H1 (cell line): ENCODE results near the gene CDKL1. TPM values are rescaled to one million over a fixed set of nuclear protein-coding genes. Genes with fewer than 3 reads are reported as not detected.

ENCODE experiments used
- CTCF ChIA-PET: fragments of 300-600 bp; sonication (Branson Sonifier 250); formaldehyde crosslinking; loops from one replicate; lab custom pipeline; 2021; ENCODE audit not compliant: partially characterized antibody; lab: Charles Lee
- POLR2A ChIA-PET: fragments of 300-600 bp; sonication (Branson Sonifier 250); formaldehyde crosslinking; loops from one replicate; lab custom pipeline; 2021; ENCODE audit warnings: inconsistent platforms; ENCODE audit not compliant: partially characterized antibody; lab: Charles Lee
- DNase-seq, 2 experiments: peaks; one replicate each; pipeline versions ENCODE4 v3.0.0 to v3.0.0-alpha.2; 2010 to 2022; ENCODE audit warnings: low spot score in 2 of 2, low read depth in 1 of 2, mixed read lengths in 1 of 2
- FAIRE-seq: peaks from 2 replicates; lab custom pipeline; 2011; peaks lifted over from hg19 to GRCh38; lab: Jason Lieb, UNC
- H2AFZ ChIP-seq: 2 replicates; pipeline ENCODE4 v1.8.1; 2012; ENCODE audit warnings: low read length, inconsistent platforms
- H2AK5ac ChIP-seq: 2 replicates; pipeline ENCODE4 v1.6.1; 2013; ENCODE audit warnings: low read depth, low read length
- H2BK120ac ChIP-seq: replicated peaks from 2 replicates; pipeline ENCODE3; 2013; ENCODE audit warnings: low read depth, low read length, inconsistent platforms
- H2BK12ac ChIP-seq: 2 replicates; pipeline ENCODE4 v1.6.1; 2013; ENCODE audit warnings: low read depth, low read length
- H2BK15ac ChIP-seq: 2 replicates; pipeline ENCODE4 v1.6.1; 2013; ENCODE audit warnings: low read length
- H2BK20ac ChIP-seq: 2 replicates; pipeline ENCODE4 v1.6.1; 2013; ENCODE audit warnings: low read length
- H2BK5ac ChIP-seq: 2 replicates; pipeline ENCODE4 v1.6.1; 2013; ENCODE audit warnings: low read depth, low read length
- H3K14ac ChIP-seq: 2 replicates; pipeline ENCODE4 v1.6.1; 2013; ENCODE audit warnings: inconsistent platforms; ENCODE audit not compliant: insufficient read length
- H3K18ac ChIP-seq: 2 replicates; pipeline ENCODE4 v1.6.1; 2013; ENCODE audit warnings: low read length; ENCODE audit errors: extremely low read depth
- H3K23ac ChIP-seq: 2 replicates; pipeline ENCODE4 v1.6.1; 2013; ENCODE audit warnings: inconsistent platforms; ENCODE audit not compliant: insufficient read length
- H3K23me2 ChIP-seq: 2 replicates; pipeline ENCODE4 v1.6.1; 2013; ENCODE audit warnings: low read depth, low read length
- H3K27ac ChIP-seq: 2 replicates; pipeline ENCODE4 v1.6.1; 2011; ENCODE audit warnings: low read depth, low read length, inconsistent platforms
- H3K27me3 ChIP-seq, 4 experiments: replicated peaks in 1 of 4; 1 replicate in 1 of 4; 2 replicates in 3 of 4; pipeline versions ENCODE4 v1.6.1 to v1.8.1; 2011 to 2013; ENCODE audit warnings: low read length in 3 of 4, mild to moderate bottlenecking in 3 of 4, inconsistent platforms in 2 of 4, mixed read lengths in 2 of 4, moderate library complexity in 1 of 4; ENCODE audit not compliant: control insufficient read depth in 3 of 4, insufficient read depth in 3 of 4; ENCODE audit errors: extremely low read depth in 1 of 4
- H3K36me3 ChIP-seq, 4 experiments: 2 replicates each; pipeline versions ENCODE4 v1.6.1 to v1.8.1; 2011 to 2013; ENCODE audit warnings: mild to moderate bottlenecking in 4 of 4, low read length in 3 of 4, moderate library complexity in 2 of 4, control low read depth in 1 of 4, inconsistent platforms in 1 of 4; ENCODE audit not compliant: insufficient read depth in 4 of 4, control insufficient read depth in 2 of 4
- H3K4ac ChIP-seq: replicated peaks from 2 replicates; pipeline ENCODE3; 2013; ENCODE audit warnings: low read length, low read depth, mixed read lengths, inconsistent platforms; ENCODE audit not compliant: insufficient read length
- H3K4me1 ChIP-seq, 4 experiments: replicated peaks in 1 of 4; 1 replicate in 1 of 4; 2 replicates in 3 of 4; pipeline versions ENCODE4 v1.6.1 to v1.8.1; 2011 to 2013; ENCODE audit warnings: low read length in 3 of 4, inconsistent platforms in 2 of 4, mixed read lengths in 1 of 4; ENCODE audit not compliant: insufficient read depth in 4 of 4, control insufficient read depth in 3 of 4
- H3K4me2 ChIP-seq, 2 experiments: 2 replicates each; pipeline versions ENCODE4 v1.6.1 to v1.8.1; 2011 to 2013; ENCODE audit warnings: low read depth in 2 of 2, low read length in 2 of 2, control low read depth in 1 of 2, inconsistent platforms in 1 of 2, mild to moderate bottlenecking in 1 of 2; ENCODE audit not compliant: insufficient read depth in 1 of 2
- H3K4me3 ChIP-seq, 4 experiments: fragments of 200-600, 300-600 bp in 1 of 4; sonication (generic), shearing (Covaris generic), sonication (Bioruptor Twin) in 1 of 4; 2 replicates each; pipeline versions ENCODE4 v1.5.1 to v1.8.1; 2011 to 2016; ENCODE audit warnings: low read length in 4 of 4, low read depth in 3 of 4, control low read depth in 2 of 4, inconsistent platforms in 2 of 4, mild to moderate bottlenecking in 2 of 4, mixed read lengths in 1 of 4, moderate library complexity in 1 of 4; ENCODE audit not compliant: insufficient read depth in 2 of 4; ENCODE audit errors: extremely low read depth in 1 of 4
- H3K56ac ChIP-seq: replicated peaks from 2 replicates; pipeline ENCODE3; 2013; ENCODE audit warnings: low read depth, mild to moderate bottlenecking, mixed read lengths, low read length, inconsistent platforms; ENCODE audit not compliant: insufficient read length
- H3K79me1 ChIP-seq: 2 replicates; pipeline ENCODE4 v1.6.1; 2013; ENCODE audit warnings: low read depth, low read length, control low read depth
- H3K79me2 ChIP-seq, 2 experiments: 2 replicates each; pipeline versions ENCODE4 v1.6.1 to v1.8.1; 2012 to 2013; ENCODE audit warnings: low read length in 2 of 2, mild to moderate bottlenecking in 2 of 2, inconsistent platforms in 1 of 2; ENCODE audit not compliant: insufficient read depth in 2 of 2, control insufficient read depth in 1 of 2
- H3K9ac ChIP-seq, 4 experiments: replicated peaks in 1 of 4; 1 replicate in 1 of 4; 2 replicates in 3 of 4; pipeline versions ENCODE4 v1.6.1 to v1.8.1; 2011 to 2013; ENCODE audit warnings: low read depth in 3 of 4, low read length in 3 of 4, control low read depth in 2 of 4, mild to moderate bottlenecking in 2 of 4, moderate library complexity in 2 of 4, inconsistent platforms in 1 of 4; ENCODE audit errors: extremely low read depth in 1 of 4
- H3K9me3 ChIP-seq, 2 experiments: 2 replicates each; pipeline versions ENCODE4 v1.6.1 to v1.8.1; 2012 to 2013; ENCODE audit warnings: mild to moderate bottlenecking in 2 of 2, moderate library complexity in 2 of 2, control low read depth in 1 of 2, inconsistent platforms in 1 of 2, low read depth in 1 of 2, low read length in 1 of 2, mixed read lengths in 1 of 2; ENCODE audit not compliant: insufficient read depth in 2 of 2
- H4K20me1 ChIP-seq, 2 experiments: replicated peaks in 1 of 2; 2 replicates each; pipeline versions ENCODE3 to v1.8.1; 2011 to 2013; ENCODE audit warnings: inconsistent platforms in 2 of 2, low read length in 2 of 2, mild to moderate bottlenecking in 1 of 2; ENCODE audit not compliant: insufficient read depth in 2 of 2, control insufficient read depth in 1 of 2
- H4K5ac ChIP-seq: 2 replicates; pipeline ENCODE4 v1.6.1; 2013; ENCODE audit warnings: low read length, low read depth, mixed read lengths, inconsistent platforms; ENCODE audit not compliant: insufficient read length
- H4K8ac ChIP-seq: 2 replicates; pipeline ENCODE4 v1.8.0; 2013; ENCODE audit warnings: mild to moderate bottlenecking, moderate library complexity, low read length, inconsistent platforms; ENCODE audit not compliant: insufficient read depth; ENCODE audit errors: extremely low read depth
- H4K91ac ChIP-seq: replicated peaks from 2 replicates; pipeline ENCODE3; 2013; ENCODE audit warnings: low read length, mixed read lengths, inconsistent platforms; ENCODE audit not compliant: insufficient read length
- BACH1 ChIP-seq: IDR thresholded peaks from 2 replicates; pipeline ENCODE4 v1.6.1; 2012; ENCODE audit warnings: low read length, improper control_type of control experiment
- KDM1A ChIP-seq: fragments of 200-600, 300-600 bp; sonication (generic); IDR thresholded peaks from 2 replicates; pipeline ENCODE4 v1.7.1; 2016; ENCODE audit warnings: mild to moderate bottlenecking, low read length, borderline replicate concordance
- RBBP5 ChIP-seq: IDR thresholded peaks from 2 replicates; pipeline ENCODE4 v1.7.1; 2012; ENCODE audit warnings: low read depth, mild to moderate bottlenecking, inconsistent platforms, low read length, moderate library complexity, borderline replicate concordance
- RNF2 ChIP-seq: fragments of 200-900, 300-1000 bp; sonication (generic); IDR thresholded peaks from 2 replicates; pipeline ENCODE4 v1.7.1; 2016; ENCODE audit warnings: borderline replicate concordance, low read depth, mild to moderate bottlenecking, antibody characterized with exemption, low read length; ENCODE audit not compliant: poor library complexity, severe bottlenecking; ENCODE audit errors: missing control alignments
- TAF7 ChIP-seq: optimal IDR thresholded peaks from 2 replicates; pipeline ENCODE3; 2011; ENCODE audit warnings: low read depth, mild to moderate bottlenecking, inconsistent platforms, low read length, moderate library complexity, borderline replicate concordance
- WGBS, 2 experiments: shearing (Covaris generic) in 1 of 2; methylation state at CpG; one replicate each; pipeline versions ENCODE4 v1.1.6 to v1.1.7; 2013 to 2015; ENCODE audit warnings: low lambda C conversion rate in 2 of 2, mixed read lengths in 2 of 2, inconsistent platforms in 1 of 2, low coverage in 1 of 2, missing lambda C conversion rate in 1 of 2; ENCODE audit not compliant: insufficient replicate concordance in 2 of 2, insufficient coverage in 1 of 2, insufficient read length in 1 of 2; ENCODE audit errors: extremely low coverage in 1 of 2, missing lambda C conversion rate in 1 of 2; 5-methylcytosine and 5-hydroxymethylcytosine counted together
- polyA plus RNA-seq, 7 experiments: library from polyadenylated mRNA; depleted of rRNA in 3 of 7; stranded (reverse) in 5 of 7; unstranded in 2 of 7; fragments of >200 nt in 5 of 7; fragments of 200-250 nt in 2 of 7; gene quantifications; 1 replicate in 5 of 7; 2 replicates in 1 of 7; 4 replicates in 1 of 7; pipeline versions ENCODE4 v1.2.1 to v1.2.3, GENCODE V29; 2011 to 2013; ENCODE audit warnings: missing spikeins in 2 of 7, mixed read lengths in 2 of 7
- total RNA-seq: library from RNA; stranded (reverse); fragmentation: NEBNext Ultra II Directional; extraction: Animal tissue kit (Norgen Biotek cat#: 25700); gene quantifications from 2 replicates; pipeline ENCODE4 v1.2.1, GENCODE V29; 2021
- TF ChIP-seq, protein P1 (sequence below): IDR thresholded peaks from 2 replicates; pipeline ENCODE4 v1.6.1; 2011; ENCODE audit warnings: low read depth, mild to moderate bottlenecking, low read length; ENCODE audit not compliant: insufficient read depth
- TF ChIP-seq, protein P2 (sequence below): IDR thresholded peaks from 2 replicates; pipeline ENCODE4 v1.6.1; 2011; ENCODE audit warnings: low read length, improper control_type of control experiment

The CDKL1 gene
- total and polyA plus RNA-seq, 2 of the 8 experiments (the other 6 are each of a cell fraction or from before 2014, with no cell fraction given) = 1.2 to 2.2 TPM

DNA sequence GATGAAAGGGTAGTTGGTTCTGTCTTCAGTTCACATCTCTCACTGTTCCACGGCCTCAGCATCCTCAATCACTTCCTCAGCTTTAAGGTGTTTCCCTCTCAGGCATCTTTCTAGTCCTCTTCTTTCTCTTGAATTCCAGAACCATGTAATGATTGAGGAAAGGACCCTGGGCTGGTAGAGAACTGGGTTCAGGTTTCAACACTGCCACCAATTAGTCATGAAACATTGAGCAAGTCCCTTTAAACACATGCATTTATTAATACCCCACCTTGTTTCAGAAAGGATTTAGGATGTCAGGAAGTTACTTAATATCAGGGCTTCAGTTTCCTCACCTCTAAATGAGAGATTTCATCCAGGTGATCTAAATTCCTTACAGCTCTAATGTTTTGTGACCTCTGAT, 77.4 kb downstream of the CDKL1 start:
- no peak overlapping the region for H2BK5ac ChIP-seq
- no peak overlapping the region for H3K56ac ChIP-seq
- ChIA-PET POLR2A (interaction anchor here (1.5 kb wide), 1 partner anchor 31 kb away, joined by 4 read pairs; no protein-coding TSS in a partner anchor), CTCF (interaction anchor here (0.6 to 1.6 kb wide), 7 partner anchors 8 to 455 kb away, joined by 3 to 5 read pairs (median 3); partner anchors contain the start of gene ATL1)
- H2AFZ ChIP-seq = no peak overlapping the region
- peaks cover 8% of the 10 kb centered on the region; the same call in 1 of the 2 replicates for H3K79me1 ChIP-seq
- no peaks in the 10 kb centered on the region for H3K27me3 ChIP-seq
- peaks cover 0 to 1% of the 10 kb centered on the region in 2 experiments for H4K20me1 ChIP-seq
- no peak overlapping the region for H4K5ac ChIP-seq
- no peak overlapping the region for H4K91ac ChIP-seq
- H3K14ac ChIP-seq = no peak overlapping the region
- H2BK20ac ChIP-seq = no peak overlapping the region
- H2AK5ac ChIP-seq = no peak overlapping the region
- no peak overlapping the region for H3K4ac ChIP-seq
- 92% methylated on average over 1 of the region's 1 CpG; no CpG with 5 or more reads in 1 of the 2 experiments for WGBS, 2 experiments
- H3K18ac ChIP-seq = no peak overlapping the region
- no peak overlapping the region for H3K23ac ChIP-seq
- H3K4me3 ChIP-seq = no peak overlapping the region
- H3K4me1 ChIP-seq = no peaks in the 10 kb centered on the region
- no peak overlapping the region for H3K27ac ChIP-seq
- no peak for DNase-seq
- no peak overlapping the region for H3K9ac ChIP-seq
- no peak overlapping the region for H2BK120ac ChIP-seq
- H3K4me2 ChIP-seq = no peak overlapping the region
- H3K36me3 ChIP-seq = peaks cover 3 to 12% (median 7%) of the 10 kb centered on the region in 4 experiments
- H3K23me2 ChIP-seq = no peaks in the 10 kb centered on the region
- H3K9me3 ChIP-seq = no peaks in the 10 kb centered on the region
- FAIRE-seq = no peak
- peaks cover 0 to 27% of the 10 kb centered on the region in 2 experiments; a peak in 2 of 4 replicates for H3K79me2 ChIP-seq
- H2BK15ac ChIP-seq = no peak overlapping the region
- H2BK12ac ChIP-seq = no peak overlapping the region
- H4K8ac ChIP-seq = no peak overlapping the region
- TF ChIP-seq BACH1 (no peak), KDM1A (no peak), RNF2 (no peak), RBBP5 (no peak), TAF7 (no peak)
- TF ChIP-seq, protein P1, sequence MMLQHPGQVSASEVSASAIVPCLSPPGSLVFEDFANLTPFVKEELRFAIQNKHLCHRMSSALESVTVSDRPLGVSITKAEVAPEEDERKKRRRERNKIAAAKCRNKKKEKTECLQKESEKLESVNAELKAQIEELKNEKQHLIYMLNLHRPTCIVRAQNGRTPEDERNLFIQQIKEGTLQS = no peak
- TF ChIP-seq, protein P2, sequence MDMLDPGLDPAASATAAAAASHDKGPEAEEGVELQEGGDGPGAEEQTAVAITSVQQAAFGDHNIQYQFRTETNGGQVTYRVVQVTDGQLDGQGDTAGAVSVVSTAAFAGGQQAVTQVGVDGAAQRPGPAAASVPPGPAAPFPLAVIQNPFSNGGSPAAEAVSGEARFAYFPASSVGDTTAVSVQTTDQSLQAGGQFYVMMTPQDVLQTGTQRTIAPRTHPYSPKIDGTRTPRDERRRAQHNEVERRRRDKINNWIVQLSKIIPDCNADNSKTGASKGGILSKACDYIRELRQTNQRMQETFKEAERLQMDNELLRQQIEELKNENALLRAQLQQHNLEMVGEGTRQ = no peak
